ENCODE measurements around the gene TSLP. TPM values are rescaled to one million over a fixed set of nuclear protein-coding genes. Genes with fewer than 3 reads are reported as not detected.

TSLP gene
- total and polyA plus RNA-seq, 2 of the 8 experiments (the other 6 are each of a cell fraction or from before 2014, with no cell fraction given) = 0.39 to 1.9 TPM

- H2BK20ac ChIP-seq (ENCODE audit: low read length) = no peak overlapping the region
- H3K79me2 ChIP-seq (ENCODE audit: control insufficient read depth in 1 of 2, insufficient read depth in 2 of 2, low read length in 2 of 2) = no peaks in the 10 kb centered on the region
- peaks cover 0 to 4% (median 0%) of the 10 kb centered on the region in 4 experiments; a peak in 3 of 7 replicates for H3K4me1 ChIP-seq (replicated peaks in 1 of 4; ENCODE audit: control insufficient read depth in 3 of 4, insufficient read depth in 4 of 4, low read length in 3 of 4)
- no peak overlapping the region for H3K23ac ChIP-seq (ENCODE audit: insufficient read length)
- H3K27ac ChIP-seq (ENCODE audit: low read depth, low read length) = no peak overlapping the region
- no peak overlapping the region for H4K91ac ChIP-seq (replicated peaks; ENCODE audit: insufficient read length, low read length)
- H2BK5ac ChIP-seq (ENCODE audit: low read depth, low read length) = no peak overlapping the region
- DNase-seq (ENCODE audit: low read depth in 1 of 2, low spot score in 2 of 2) (peak in 1 of 2 experiments; percentile 47), FAIRE-seq (no peak)
- no peak overlapping the region for H2BK12ac ChIP-seq (ENCODE audit: low read depth, low read length)
- H3K56ac ChIP-seq (replicated peaks; ENCODE audit: insufficient read length, low read depth, low read length) = no peak overlapping the region
- H3K4me2 ChIP-seq (ENCODE audit: insufficient read depth in 1 of 2, low read depth in 2 of 2, low read length in 2 of 2) = no peak overlapping the region
- no peak overlapping the region for H3K18ac ChIP-seq (ENCODE audit: extremely low read depth, low read length)
- no peak overlapping the region for H2BK120ac ChIP-seq (replicated peaks; ENCODE audit: low read depth, low read length)
- H3K79me1 ChIP-seq (ENCODE audit: low read depth, low read length) = no peaks in the 10 kb centered on the region
- no peak overlapping the region for H2BK15ac ChIP-seq (ENCODE audit: low read length)
- H4K20me1 ChIP-seq (replicated peaks in 1 of 2; ENCODE audit: control insufficient read depth in 1 of 2, insufficient read depth in 2 of 2, low read length in 2 of 2) = no peaks in the 10 kb centered on the region
- H3K23me2 ChIP-seq (ENCODE audit: low read depth, low read length) = no peaks in the 10 kb centered on the region
- no peak overlapping the region for H4K5ac ChIP-seq (ENCODE audit: insufficient read length, low read depth, low read length)
- WGBS, 2 experiments (ENCODE audit: extremely low coverage in 1 of 2, insufficient coverage in 1 of 2, insufficient read length in 1 of 2, insufficient replicate concordance in 2 of 2, low coverage in 1 of 2, low lambda C conversion rate in 2 of 2, missing lambda C conversion rate in 1 of 2) = 87% methylated on average over 5 of the region's 5 CpGs; no CpG with 5 or more reads in 1 of the 2 experiments
- H4K8ac ChIP-seq (ENCODE audit: extremely low read depth, insufficient read depth, low read length) = no peak overlapping the region
- no peaks in the 10 kb centered on the region for H3K9me3 ChIP-seq (ENCODE audit: insufficient read depth in 2 of 2, low read depth in 1 of 2, low read length in 1 of 2)
- no peak overlapping the region for H3K4me3 ChIP-seq (ENCODE audit: extremely low read depth in 1 of 4, insufficient read depth in 2 of 4, low read depth in 3 of 4, low read length in 4 of 4)
- POLR2A ChIA-PET (ENCODE audit: partially characterized antibody) = no interaction called here
- H3K27me3 ChIP-seq (replicated peaks in 1 of 4; ENCODE audit: control insufficient read depth in 3 of 4, extremely low read depth in 1 of 4, insufficient read depth in 3 of 4, low read length in 3 of 4) = no peaks in the 10 kb centered on the region
- H3K36me3 ChIP-seq (ENCODE audit: control insufficient read depth in 2 of 4, insufficient read depth in 4 of 4, low read length in 3 of 4) = no peaks in the 10 kb centered on the region
- H3K4ac ChIP-seq (replicated peaks; ENCODE audit: insufficient read length, low read depth, low read length) = no peak overlapping the region
- H3K14ac ChIP-seq (ENCODE audit: insufficient read length) = no peak overlapping the region
- H2AK5ac ChIP-seq (ENCODE audit: low read depth, low read length) = no peak overlapping the region
- TF ChIP-seq EGR1 (IDR thresholded peaks at IDR 0.05; ENCODE audit: borderline replicate concordance, low read depth, low read length) (no peak), TAF1 (IDR thresholded peaks at IDR 0.05; ENCODE audit: low read depth, low read length) (no peak), BACH1 (IDR thresholded peaks at IDR 0.05; ENCODE audit: low read length) (no peak), E2F6 (IDR thresholded peaks at IDR 0.05) (no peak)
- H3K9ac ChIP-seq (replicated peaks in 1 of 4; ENCODE audit: extremely low read depth in 1 of 4, low read depth in 3 of 4, low read length in 3 of 4) = no peak overlapping the region
- CTCF ChIA-PET (ENCODE audit: partially characterized antibody) = interaction anchor here (0.9 to 1.5 kb wide), 2 partner anchors 22 to 24 kb away, joined by 3 to 4 read pairs; no protein-coding TSS in a partner anchor
- H2AFZ ChIP-seq (ENCODE audit: low read length) = peak overlapping the region; percentile 88; the same call in 1 of the 2 replicates
Observed at GRCh38 chr5:111043712-111044506, 27.6 kb upstream of the TSLP start.
